ENCODE data around the gene GRAMD1B.
"Not testable (repeated sequence)": the region's sequence is repeated elsewhere in the genome, so short reads cannot be mapped to it uniquely, and the experiment has no call there.

The GRAMD1B gene

GRCh38 chr11:123509737-123510578, 79.9 kb downstream of the GRAMD1B start:
- DNase-seq (ENCODE audit: low read depth, low spot score), result no peak

- no peak for DNase-seq (ENCODE audit: low read depth, low spot score)
Observed at GRCh38 chr11:123510579-123510905, 80.5 kb downstream of the GRAMD1B start.

GRCh38 chr11:123511037-123511870, 81.2 kb downstream of the GRAMD1B start:
- peak; percentile 14 for DNase-seq (ENCODE audit: low read depth, low spot score)

GRCh38 chr11:123513309-123513708, 83.2 kb downstream of the GRAMD1B start:
- not testable (repeated sequence) for DNase-seq (ENCODE audit: low read depth, low spot score)

- DNase-seq (ENCODE audit: low read depth, low spot score), result no peak
Observed at GRCh38 chr11:123516238-123516637, 86.2 kb downstream of the GRAMD1B start.

GRCh38 chr11:123517559-123518364, 87.7 kb downstream of the GRAMD1B start:
- no peak for DNase-seq (ENCODE audit: low read depth, low spot score)

GRCh38 chr11:123518496-123519054, 88.5 kb downstream of the GRAMD1B start:
- no peak for DNase-seq (ENCODE audit: low read depth, low spot score)

- DNase-seq (ENCODE audit: low read depth, low spot score), result no peak
Observed at GRCh38 chr11:123519055-123519796, 89.2 kb downstream of the GRAMD1B start.

GRCh38 chr11:123519797-123520193, 89.7 kb downstream of the GRAMD1B start:
- no peak for DNase-seq (ENCODE audit: low read depth, low spot score)

- DNase-seq (ENCODE audit: low read depth, low spot score), result not testable (repeated sequence)
Observed at GRCh38 chr11:123520476-123520875, 90.4 kb downstream of the GRAMD1B start.

GRCh38 chr11:123521001-123521400, 90.9 kb downstream of the GRAMD1B start:
- DNase-seq (ENCODE audit: low read depth, low spot score), result no peak

- DNase-seq (ENCODE audit: low read depth, low spot score), result no peak
Observed at GRCh38 chr11:123521930-123522329, 91.9 kb downstream of the GRAMD1B start.

- no peak for DNase-seq (ENCODE audit: low read depth, low spot score)
Observed at GRCh38 chr11:123523539-123523938, 93.5 kb downstream of the GRAMD1B start.

- no peak for DNase-seq (ENCODE audit: low read depth, low spot score)
Observed at GRCh38 chr11:123525097-123525496, 95.0 kb downstream of the GRAMD1B start.

GRCh38 chr11:123525511-123525918, 95.4 kb downstream of the GRAMD1B start:
- DNase-seq (ENCODE audit: low read depth, low spot score), result no peak

- no peak for DNase-seq (ENCODE audit: low read depth, low spot score)
Observed at GRCh38 chr11:123526027-123526805, 96.1 kb downstream of the GRAMD1B start.

GRCh38 chr11:123526918-123527317, 96.8 kb downstream of the GRAMD1B start:
- no peak for DNase-seq (ENCODE audit: low read depth, low spot score)

- no peak for DNase-seq (ENCODE audit: low read depth, low spot score)
Observed at GRCh38 chr11:123527526-123527925, 97.5 kb downstream of the GRAMD1B start.

- DNase-seq (ENCODE audit: low read depth, low spot score), result no peak
Observed at GRCh38 chr11:123527947-123528346, 97.9 kb downstream of the GRAMD1B start.

- DNase-seq (ENCODE audit: low read depth, low spot score), result no peak
Observed at GRCh38 chr11:123531325-123531724, 101.3 kb downstream of the GRAMD1B start.

All from activated CD4-positive, CD25-positive, alpha-beta regulatory T cell treated with anti-CD3 and anti-CD28 coated beads, Interleukin-2, amount 50 U/mL, for 16 hours (primary cell).